ENCODE results near the gene INPP5K.
"Not testable (repeated sequence)": the region's sequence is repeated elsewhere in the genome, so short reads cannot be mapped to it uniquely, and the experiment has no call there.

Gene INPP5K

DNA sequence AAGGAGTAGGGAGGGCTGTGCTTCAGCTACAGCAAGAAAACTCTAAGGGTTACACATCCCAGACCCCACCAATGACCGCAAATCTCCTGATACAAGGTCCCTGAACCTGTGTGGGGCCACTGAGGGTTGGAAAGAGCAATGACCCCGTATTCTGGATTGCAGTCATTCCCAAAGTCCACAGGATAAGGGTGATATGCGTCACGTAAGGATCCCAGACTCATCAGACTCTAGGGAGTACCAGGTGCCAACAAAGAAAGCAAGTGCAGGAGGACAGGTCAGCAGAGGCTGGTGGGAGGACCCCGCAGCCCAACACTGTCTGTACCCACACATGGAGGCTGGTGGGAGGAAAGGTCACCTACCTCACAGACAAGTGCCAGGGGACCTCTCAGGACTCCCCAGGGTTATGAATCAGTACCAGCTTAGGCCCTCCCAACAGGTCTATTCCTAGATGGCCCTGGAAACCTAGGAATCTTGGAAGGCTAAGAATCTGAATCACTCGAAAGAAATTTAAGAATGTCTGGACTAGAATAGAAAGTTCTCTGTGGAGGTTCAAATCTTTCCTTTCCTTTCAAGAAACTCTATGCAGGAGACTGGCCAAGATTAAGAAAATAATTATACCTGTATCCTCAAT is 30.0 kb upstream of the INPP5K start:
- DNase-seq, result no peak

DNA sequence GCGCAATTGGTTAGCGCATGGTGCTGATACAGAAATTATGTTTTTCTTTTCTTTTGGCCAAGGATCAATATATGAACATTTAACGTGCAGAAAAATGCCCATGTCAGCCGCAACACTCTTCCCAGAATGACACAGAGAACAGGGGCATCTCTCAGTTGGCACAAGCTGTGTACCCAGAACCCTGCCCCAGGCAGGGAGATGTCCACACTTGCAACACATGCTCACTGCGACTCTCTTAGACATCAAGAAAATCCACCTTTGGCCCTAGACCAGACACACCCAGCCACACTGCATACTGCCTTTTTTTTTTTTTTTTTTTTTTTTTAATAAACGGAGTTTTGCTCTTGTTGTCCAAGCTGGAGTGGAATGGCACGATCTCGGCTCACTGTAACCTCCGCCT is 29.2 kb upstream of the INPP5K start:
- DNase-seq, result no peak

DNA sequence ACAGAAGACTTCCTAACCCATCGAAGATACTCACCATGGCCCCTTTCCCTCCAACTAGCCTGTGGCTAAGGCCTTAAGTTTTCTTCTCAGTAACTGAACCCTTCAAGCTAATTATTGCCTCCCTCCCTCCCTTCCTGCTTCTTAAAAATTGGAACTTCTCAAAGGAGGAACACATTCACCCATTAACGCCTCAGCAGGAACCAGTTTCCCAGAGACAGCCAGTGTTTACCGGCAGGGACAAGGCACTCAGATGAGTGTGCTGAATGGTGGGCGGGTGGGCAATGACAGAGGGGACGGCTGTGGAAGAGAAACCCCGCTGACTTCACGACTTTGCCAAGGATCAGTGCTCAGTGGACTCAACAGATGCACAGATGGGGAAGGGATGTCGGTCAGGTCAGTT is 25.9 kb upstream of the INPP5K start:
- DNase-seq, result no peak

DNA sequence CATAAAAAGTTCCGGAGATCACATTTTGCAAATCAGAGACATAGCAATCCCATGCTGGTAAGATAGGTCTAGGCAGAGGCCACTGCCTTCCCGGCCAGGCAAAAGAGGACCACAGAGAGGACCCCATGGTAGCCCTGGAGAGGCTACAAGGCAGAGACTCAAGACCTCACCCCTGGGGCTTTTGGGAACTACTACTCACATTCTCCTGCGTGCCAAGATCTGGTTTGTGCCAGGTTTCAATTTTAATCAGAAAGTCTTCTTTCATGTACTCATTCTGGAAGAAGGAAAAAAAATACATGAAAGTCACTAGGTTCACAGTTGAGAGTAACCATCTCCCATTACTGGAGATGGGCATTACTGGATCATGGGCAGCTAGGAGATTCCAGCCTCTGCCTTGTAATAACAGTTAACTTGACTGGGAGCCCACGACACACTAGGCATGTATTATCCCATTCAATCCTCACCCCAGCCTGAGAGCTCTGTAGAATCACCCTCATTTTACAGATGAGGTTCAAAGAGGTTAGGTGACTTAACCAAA is 25.0 kb upstream of the INPP5K start:
- DNase-seq, result no peak

DNA sequence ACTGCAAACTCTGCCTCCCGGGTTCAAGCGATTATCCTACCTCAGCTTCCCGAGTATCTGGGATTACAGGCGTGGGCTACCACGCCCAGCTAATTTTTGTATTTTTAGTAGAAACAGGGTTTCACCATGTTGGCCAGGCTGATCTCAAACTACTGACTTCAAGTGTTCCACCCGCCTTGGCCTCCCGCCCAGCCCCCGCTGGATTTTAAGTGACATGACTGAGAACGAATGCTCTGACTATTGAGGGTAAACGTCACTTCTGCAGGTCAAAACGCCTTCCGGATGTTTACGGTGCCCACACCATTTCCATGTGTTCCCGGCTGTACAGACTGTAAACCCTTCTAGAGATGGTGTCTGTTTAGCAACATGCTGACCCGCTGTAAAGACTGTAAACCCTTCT is 23.4 kb upstream of the INPP5K start:
- no peak for DNase-seq

DNA sequence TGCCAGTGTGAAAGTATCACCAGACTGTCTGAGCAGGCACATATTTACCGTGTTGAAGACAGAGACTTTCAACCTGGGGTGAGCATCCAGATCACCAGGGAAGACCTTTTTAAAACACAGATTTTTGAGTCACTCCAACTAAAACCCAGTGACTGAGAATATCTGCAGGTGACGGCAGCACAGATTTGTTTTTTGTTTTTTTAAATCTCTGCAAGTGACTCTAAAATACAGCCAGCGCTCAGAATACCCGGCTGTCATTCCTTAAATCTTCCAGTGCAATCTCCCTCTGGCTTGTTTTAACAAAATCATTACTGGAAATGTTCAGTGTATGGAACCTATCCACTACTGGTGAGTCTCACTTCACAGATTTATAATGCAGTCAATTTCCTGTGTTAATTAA is 19.3 kb upstream of the INPP5K start:
- no peak for DNase-seq

DNA sequence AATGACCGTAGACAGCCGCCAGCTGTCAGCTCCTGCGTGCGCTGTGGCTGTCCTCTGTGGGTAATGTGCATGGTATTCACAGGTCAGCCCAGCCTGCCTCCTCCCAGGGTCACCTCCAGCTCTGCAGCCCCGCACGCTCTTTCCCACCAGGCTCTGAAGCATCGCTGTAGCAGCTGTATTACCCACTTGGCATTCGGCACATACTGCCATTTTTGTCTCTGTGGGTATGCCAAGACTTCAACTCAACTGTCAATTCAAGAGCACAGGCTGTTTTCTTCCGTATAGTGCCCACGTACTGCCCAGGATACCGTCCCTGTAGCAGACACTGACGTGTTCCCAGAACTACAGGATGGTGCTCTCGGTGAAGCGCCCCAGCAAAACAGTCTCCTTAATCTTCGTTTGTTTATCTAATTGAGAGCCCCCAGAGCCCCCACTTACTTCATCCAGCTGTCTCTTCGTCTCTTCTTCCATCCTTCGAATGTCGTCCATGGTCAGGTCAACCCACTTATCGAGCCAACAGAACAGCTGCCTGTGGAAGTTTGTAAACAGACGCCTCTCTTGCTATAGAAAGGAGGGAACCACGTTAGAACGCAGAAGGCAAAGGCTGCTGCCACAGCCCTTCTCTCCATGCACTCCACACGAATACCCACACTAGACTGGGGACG is 17.4 kb upstream of the INPP5K start:
- DNase-seq, result no peak

DNA sequence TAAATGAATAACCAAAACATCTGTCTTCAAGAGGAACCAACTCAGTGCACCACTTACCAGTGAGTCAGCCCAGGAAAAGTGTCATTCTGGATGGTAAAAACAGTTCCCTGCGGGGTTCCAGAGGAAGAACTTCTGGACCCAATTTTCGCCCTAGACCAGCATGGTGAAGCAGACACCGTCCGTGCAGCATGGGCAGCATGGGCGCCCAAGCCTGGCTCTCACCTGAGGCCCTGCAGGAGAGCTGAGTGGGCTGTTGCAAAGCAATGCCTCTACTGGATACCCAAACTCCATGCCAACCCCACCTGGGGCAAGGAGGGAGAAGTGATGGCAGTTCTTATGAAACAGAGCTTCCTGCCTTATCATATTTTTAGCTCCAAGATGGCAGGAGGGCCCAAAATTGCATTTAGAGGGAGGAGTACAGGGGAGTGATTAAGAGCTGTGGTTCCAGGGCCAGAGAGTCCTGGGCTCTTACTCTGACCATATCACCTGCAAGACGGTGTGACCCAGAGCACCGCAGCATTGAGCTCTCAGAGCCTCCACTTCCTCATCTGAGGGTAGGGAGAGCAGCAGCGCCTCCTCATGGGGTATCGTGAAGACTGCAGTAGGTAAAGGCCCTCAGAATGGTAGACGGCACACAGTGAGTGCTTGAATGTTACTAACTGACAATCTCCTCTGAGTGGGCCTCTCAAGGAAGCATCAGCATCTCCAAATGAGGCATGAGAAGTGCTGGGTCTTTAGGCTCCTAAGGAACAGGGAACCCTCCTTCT is 16.6 kb upstream of the INPP5K start:
- DNase-seq, result peak; percentile 30 to 33

DNA sequence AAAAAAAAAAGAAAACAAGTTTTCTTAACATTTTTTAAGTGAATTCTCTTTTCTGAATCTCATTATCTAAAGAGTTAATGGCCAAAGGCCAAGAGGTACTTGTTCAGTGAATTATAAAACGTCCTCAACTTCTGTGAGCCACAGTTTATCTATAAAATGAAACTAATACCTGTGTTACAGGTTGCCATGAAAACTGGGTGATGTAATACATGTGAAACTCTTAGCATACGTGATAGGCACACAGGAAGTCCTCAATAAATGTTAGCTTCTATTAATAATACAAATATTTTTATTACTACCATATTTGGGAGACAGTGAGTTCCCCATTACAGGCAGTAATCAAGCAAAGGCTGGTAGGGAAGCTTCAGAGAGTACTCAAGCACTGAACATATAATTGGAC is 13.5 kb upstream of the INPP5K start:
- no peak for DNase-seq

DNA sequence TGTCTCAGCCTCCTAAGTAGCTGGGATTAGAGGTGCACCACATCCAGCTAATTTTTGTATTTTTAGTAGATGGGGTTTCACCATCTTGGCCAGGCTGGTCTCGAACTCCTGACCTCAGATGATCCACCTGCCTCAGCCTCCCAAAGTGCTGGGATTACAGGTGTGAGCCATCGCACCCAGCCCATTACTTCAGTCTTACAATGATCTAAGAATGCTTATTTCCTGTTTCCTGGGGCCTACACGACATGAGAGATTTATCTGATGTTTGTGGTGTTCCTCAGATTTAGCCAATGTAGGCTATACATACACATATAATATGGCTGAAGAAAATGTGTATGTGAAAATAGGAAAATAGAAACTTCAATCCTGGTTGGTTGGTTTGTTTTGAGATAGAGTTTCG is 10.5 kb upstream of the INPP5K start:
- DNase-seq, result not testable (repeated sequence)

DNA sequence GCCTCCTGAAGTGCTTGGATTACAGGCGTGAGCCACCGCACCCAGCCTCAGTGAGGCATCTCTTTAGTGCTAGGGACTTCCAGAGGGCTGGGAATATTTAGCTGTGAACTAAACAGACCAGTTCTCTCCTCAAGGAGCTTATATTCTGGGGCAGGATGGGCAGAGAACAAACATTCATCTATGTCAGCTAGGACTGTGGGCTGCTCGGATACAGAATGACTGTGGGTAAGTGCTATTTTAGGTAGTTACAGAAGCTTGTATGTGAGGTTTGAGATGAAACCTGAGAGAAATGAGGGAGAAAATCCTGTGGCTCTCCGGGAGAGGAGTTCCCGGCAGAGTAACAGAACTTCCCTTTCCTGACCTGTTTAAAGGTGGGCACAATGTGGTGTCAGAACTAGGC is 6.2 kb upstream of the INPP5K start:
- DNase-seq, result no peak

DNA sequence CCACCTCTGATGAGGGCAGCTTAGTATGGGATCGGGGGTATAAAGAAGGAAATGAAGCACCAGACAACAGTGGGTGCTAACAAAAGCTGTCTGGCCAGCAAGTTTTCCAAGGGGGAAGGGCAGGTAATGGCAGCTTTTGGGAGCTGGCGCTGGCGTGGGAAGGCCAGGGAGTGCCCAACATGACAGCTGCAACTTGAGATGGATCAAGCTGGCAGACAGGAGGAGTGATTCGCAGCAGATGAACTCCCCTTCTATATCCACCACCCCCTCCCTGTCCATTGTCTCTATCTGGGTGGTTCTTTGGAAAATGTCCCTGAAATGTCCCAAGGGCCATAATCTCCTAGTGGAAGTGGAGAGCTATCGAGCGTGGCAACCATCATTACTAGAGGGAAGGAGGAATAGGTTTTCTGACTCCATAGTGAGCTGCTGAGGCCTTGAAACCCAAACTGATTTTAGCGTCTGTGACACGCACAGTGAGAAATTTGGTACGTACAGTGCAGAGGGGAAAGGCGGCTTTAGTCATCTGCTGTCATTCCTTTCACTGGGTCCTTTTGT is 4.8 kb upstream of the INPP5K start:
- DNase-seq, result no peak

DNA sequence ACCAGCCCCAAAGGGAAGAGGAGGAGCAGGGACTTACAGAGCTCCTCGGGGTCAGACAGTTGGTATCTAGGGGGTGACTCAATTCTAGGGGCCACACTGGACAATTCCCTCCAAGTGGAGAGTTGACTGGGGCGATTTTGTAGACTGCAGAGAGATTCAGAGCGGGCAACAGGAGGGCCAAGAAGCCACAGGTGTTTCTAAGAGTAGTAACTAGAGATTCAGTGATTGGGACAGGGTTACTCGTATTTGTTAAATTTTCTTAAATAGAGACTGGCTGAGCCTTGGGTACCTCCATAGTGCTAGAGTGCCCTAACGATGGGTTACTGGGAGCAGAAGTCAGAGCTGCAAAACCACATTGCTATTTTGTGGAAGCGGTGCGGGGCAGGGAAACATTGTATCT is 3.3 kb upstream of the INPP5K start:
- DNase-seq, result no peak

DNA sequence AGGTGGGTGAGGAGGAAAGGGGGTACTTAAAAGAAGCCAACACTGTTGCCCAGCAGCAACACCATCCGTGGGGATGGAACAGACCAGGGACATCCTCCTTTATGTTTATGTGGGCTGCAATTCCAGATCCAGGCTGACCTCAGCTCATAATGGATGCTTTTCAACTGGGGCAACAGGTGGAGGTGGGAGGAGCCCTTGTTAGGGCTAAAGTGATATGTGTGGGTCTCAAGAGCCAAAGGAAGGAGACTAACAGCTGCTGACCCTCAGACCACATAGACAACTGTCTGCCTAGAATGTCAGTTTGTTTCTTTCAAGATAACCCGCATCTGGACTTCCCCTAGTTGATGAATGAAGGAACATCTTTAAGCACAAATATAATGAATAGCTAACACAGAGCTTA is 2.0 kb upstream of the INPP5K start:
- no peak for DNase-seq

DNA sequence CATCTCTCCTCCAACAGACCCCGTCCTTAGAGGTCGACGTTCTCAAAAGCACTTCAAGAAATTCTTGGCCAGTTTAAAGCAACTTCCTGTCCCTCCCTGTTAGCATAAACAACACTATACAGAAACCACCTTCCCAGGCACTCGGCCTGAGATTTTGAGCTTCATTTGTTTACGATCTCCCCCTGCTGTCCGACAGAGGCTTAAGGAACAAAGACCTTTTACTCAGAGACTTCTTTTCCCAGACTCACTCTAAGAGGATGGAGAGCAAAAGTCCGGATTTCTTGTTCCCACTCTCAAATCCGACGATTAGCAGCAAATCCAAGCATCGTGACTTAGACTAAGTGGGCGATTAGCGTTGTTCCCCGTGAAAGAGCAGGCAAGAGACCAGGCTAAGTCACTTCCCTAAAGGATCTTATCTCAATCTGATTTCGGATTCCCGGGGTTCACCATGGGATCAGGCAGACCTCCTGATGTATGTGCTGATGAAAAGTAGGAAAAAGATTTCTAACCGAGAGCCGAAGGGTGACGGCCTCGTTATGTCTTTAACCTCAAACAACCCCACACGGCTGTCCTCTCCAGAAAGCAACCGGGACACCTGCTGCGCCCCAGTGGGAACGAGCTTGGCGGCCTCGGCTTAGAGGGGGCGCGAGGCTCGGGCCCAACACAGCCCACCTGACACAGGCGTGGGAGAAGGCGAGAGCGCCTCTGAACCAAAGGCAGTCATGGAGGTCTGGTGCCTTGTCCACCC is 598 bp downstream of the INPP5K start:
- peak; percentile 34 to 51 for DNase-seq

DNA sequence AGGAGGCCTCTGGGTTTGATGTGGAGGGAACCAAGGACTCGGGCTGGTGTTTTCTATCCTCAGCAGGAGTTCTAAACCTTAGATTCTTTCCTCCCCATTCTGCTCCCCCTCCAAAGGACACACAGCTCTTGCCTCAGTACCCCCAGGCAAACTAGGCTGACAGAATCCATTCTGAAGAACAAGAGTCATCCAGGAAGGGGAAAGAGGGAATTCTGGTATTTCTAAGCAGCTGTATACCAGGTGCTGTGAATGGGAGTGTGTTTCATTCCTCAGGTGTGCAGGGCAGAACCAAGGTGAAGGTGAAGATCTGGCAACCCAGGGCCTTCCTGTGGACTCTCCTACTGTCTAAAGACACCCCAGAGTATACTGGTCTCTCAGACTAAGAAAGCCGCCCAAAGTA is 4.1 kb downstream of the INPP5K start:
- no peak for DNase-seq

DNA sequence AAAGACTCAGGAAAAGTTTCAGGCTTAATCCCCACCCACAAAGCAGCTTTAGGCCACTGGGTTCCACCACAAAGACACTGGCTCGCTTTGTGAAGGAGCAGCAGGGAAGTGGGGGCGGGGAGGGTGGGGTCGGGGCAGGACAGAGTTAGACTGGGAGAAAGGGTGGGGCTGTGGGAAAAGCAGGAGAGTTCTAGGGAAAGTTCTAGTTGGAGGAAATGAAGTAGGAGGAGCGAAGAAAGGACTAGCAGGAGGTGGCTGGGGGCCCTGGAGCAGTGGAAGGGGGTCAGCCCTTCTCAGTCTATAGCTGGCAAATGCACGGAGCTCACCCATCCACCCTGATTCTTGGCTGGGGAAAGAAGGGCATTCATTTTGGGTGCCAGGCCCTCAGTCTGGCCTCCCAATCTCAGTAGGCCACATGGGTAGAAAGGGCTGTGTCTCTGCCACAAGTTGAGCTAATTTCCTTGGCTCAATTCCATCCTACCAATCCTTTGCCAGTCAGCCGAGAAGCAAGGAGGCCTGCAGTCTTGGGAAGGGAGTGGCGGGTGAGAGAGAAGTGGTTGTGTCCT is 4.6 kb downstream of the INPP5K start:
- no peak for DNase-seq

DNA sequence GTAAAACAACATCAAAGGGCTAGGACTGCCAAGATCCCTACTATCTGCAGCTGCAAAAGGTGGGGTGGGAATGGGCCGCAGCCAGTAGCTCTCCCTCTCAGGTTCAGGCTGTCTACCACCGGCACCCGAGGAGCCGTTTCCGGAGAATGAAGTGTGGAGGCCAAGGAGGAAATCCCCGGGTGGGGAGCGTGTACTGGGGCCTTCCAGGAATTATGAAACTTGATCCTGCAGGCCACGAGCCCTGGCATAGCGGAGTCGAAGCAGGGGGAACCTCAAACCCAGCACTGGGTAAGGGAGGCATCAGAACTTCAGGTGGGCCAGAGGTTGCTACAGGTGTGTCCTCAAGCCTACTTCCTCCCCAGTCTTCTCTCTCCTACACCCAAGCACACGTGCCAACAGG is 5.1 kb downstream of the INPP5K start:
- no peak for DNase-seq

DNA sequence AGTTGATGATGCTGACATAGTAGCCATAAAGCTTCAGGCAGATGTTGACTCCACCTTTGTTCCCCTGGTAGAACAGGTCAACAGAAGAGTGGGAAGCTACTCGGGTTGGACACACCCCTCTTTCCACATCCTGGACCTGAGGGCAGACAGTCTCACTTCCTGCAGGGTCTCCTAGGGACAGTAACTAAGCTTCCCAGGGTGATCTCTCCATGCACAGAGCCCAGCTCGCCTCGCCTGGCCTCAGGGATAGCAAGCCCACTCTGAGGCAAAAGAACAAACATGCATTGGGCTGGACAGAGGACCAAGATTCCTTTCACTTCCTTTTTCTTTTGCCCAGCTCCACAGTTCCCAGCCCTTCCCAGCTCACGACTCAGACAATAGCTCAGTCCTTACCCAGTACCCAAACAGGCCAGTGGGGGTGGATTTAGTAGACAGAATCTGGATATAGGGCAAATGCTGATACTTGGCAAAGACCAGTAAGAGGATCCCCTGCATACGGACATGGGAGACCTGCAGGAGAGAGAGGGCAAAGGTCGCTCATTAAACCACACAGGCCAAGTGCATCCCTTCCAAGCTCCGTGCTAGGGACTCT is 7.0 kb downstream of the INPP5K start:
- no peak for DNase-seq

DNA sequence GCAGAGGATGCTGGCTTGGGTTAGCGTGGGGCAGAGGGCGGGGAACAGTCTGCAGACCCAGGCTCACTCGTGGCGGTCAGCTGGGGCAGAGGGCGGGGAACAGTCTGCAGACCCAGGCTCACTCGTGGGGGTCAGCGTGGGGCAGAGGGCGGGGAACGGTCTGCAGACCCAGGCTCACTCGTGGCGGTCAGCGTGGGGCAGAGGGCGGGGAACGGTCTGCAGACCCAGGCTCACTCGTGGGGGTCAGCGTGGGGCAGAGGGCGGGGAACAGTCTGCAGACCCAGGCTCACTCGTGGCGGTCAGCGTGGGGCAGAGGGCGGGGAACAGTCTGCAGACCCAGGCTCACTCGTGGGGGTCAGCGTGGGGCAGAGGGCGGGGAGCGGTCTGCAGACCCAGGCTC is 7.7 kb downstream of the INPP5K start:
- DNase-seq, result not testable (repeated sequence)

DNA sequence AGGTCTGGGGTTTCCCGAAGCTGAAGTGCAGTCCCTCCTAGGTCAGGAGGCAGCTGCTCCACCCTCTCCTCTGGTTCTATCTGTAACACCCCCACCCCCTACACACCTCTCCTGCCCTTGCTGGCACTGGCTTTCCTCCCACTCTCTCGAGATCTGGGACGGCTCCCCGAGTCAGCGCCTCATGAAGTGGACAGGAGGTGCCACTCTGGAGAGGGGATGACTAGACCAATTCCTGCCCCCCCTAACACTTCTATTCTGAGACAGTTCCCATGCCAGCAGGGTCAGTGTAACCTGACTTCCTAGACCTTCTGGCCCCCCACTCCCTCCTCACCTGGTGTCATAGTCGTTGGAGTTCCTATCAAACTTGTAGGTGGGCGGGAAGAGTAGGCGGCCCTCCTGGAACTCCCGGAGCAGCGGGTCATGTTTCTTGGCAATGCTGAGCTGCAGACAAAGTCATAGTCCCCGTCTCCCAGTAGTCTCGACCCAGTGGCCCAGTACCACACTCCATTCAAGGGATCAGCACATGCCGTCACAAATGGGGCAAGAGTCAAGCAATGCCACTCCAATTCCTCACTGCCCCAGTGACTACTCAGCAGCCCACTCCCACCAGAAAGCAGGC is 9.7 kb downstream of the INPP5K start:
- DNase-seq, result no peak

DNA sequence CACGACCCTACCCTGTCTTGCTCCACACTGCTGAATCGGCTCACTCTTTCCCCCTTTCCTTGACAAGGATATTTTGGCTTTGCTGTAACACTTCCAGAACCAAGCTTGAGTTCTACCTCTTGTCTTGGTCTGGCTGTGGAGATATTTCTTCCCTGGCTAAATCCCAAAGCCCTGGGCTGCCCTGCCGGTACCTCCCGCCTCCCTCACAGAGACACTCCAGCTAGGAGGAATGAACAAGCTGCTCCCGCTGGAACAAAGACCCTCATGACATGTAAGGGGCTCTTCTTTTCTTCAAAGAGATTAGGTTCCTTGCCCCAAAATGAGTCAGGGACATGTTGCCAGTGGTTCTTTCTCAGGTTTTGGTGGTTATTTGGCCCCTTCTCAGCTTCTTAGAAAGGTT is 10.8 kb downstream of the INPP5K start:
- no peak for DNase-seq

Data from SHP77 (cell line).